ENCODE data around the gene USP40.

DNA sequence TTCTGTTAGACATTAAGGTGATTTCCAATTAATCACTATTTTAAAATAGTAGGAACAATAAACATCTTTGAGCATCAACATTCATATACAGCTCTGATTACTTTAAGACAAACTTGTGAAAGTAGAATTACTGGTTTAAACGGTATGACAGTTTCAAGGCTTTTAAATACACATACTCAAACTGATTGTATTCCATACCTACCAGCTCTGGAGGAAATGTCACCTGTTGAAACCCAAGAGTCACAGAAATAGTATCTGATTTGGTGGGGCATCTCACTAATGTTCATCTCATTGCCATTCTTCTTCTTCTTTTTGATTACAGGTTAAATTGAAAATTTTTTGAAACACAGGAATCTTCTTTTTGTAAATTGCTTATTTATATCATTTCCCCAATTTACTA, 36.2 kb downstream of the USP40 start:
- TF ChIP-seq, protein P1, sequence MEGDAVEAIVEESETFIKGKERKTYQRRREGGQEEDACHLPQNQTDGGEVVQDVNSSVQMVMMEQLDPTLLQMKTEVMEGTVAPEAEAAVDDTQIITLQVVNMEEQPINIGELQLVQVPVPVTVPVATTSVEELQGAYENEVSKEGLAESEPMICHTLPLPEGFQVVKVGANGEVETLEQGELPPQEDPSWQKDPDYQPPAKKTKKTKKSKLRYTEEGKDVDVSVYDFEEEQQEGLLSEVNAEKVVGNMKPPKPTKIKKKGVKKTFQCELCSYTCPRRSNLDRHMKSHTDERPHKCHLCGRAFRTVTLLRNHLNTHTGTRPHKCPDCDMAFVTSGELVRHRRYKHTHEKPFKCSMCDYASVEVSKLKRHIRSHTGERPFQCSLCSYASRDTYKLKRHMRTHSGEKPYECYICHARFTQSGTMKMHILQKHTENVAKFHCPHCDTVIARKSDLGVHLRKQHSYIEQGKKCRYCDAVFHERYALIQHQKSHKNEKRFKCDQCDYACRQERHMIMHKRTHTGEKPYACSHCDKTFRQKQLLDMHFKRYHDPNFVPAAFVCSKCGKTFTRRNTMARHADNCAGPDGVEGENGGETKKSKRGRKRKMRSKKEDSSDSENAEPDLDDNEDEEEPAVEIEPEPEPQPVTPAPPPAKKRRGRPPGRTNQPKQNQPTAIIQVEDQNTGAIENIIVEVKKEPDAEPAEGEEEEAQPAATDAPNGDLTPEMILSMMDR (conservative IDR thresholded peaks at IDR 0.05 in 1 of 2, IDR thresholded peaks at IDR 0.05 in 1 of 2; ENCODE audit: low read depth in 1 of 2, low read length in 2 of 2): no peak
- no peak for TF ChIP-seq EZH2 (IDR thresholded peaks at IDR 0.05; ENCODE audit: low read length, missing control alignments)
